Breast epithelium (tissue), 3 donors: ENCODE data around the gene NEK6.

Experiments used
- CTCF ChIP-seq, 3 donors: fragments of 450-650 bp; IDR thresholded peaks; one replicate each; pipeline ENCODE4 v1.5.1; 2016 to 2017; ENCODE audit warnings: antibody characterized with exemption in 3 of 3, mild to moderate bottlenecking in 3 of 3, moderate library complexity in 3 of 3
- POLR2A ChIP-seq: fragments of 450-650 bp; IDR thresholded peaks from one replicate; pipeline ENCODE4 v1.6.1; 2016; ENCODE audit warnings: antibody characterized with exemption, mild to moderate bottlenecking, moderate library complexity
- POLR2AphosphoS5 ChIP-seq, 3 donors: sonication (generic); formaldehyde crosslinking; IDR thresholded peaks; one replicate each; pipeline ENCODE4 v1.6.1; 2017; ENCODE audit warnings: antibody characterized with exemption in 3 of 3

DNA sequence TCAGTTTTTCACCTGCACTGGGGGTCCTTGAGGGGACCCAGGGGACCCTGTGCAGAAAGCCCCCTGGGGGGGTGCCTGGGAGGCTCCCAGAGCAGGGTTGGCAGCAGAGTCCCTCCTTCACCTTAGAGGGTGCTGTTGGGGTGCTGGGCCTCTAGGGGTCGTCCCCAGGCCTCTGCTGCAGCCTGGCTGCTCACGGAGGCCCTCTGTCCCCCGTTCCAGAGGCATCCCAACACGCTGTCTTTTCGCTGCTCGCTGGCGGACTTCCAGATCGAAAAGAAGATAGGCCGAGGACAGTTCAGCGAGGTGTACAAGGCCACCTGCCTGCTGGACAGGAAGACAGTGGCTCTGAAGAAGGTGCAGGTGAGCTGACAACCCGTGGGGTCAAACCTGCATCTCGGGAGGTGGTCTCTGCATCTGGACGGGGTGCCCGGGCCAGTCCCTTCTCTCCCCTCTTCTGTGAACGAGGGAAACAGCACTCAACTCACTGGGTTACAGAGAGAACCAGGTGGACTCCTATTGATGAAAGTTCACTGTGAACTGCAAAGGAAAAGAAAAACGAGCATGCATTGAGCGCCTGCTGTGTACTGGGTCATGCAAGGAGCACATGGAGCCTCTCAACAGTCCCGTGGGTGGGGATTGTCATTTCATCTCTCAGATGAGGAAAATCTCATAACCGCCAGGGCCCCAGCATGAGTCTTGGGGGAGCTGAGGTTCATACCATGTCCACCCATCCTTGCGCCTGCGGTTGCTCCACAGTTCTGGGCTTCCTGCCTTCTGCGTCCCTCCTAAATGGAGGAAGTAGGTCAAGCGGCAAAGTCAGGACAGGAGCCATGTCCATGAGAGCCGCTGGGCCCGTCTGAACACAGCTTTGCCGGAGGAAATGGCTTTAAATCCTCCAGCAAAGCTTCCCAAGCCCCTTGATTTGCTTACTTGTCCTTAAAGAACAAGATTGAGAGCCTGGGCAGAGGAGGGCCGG lies 54.8 kb downstream of the NEK6 start:
- TF ChIP-seq CTCF (IDR thresholded peaks at IDR 0.05) (no peak), POLR2AphosphoS5 (IDR thresholded peaks at IDR 0.05) (no peak), POLR2A (no peak)
